Lung (tissue), 12 donors: ENCODE results near the gene MLN. TPM values are rescaled to one million over a fixed set of nuclear protein-coding genes. Genes with fewer than 3 reads are reported as not detected.

ENCODE experiments used
- ATAC-seq: fragments of 200-7000 bp; cut with Tn5 transposase; one replicate; pipeline ENCODE4 v1.9.1; 2020; ENCODE audit warnings: moderate number of reproducible peaks; ENCODE audit not compliant: insufficient read depth, low FRiP score
- DNase-seq, 3 donors: peaks; one replicate each; pipeline ENCODE4 v3.0.0-alpha.2; 2013 to 2017
- H3K27ac ChIP-seq, 2 donors: one replicate each; pipeline ENCODE4 v1.5.1; 2013; ENCODE audit warnings: mild to moderate bottlenecking in 2 of 2, moderate library complexity in 2 of 2, control low read depth in 1 of 2, inconsistent platforms in 1 of 2, low read depth in 1 of 2, low read length in 1 of 2
- H3K27me3 ChIP-seq, 3 donors: one replicate each; pipeline ENCODE4 v1.5.1; 2013; ENCODE audit warnings: low read length in 2 of 3; ENCODE audit not compliant: control insufficient read depth in 3 of 3, insufficient read depth in 3 of 3
- H3K36me3 ChIP-seq, 4 donors: one replicate each; pipeline ENCODE4 v1.5.1; 2013; ENCODE audit warnings: low read length in 4 of 4, mild to moderate bottlenecking in 1 of 4, moderate library complexity in 1 of 4; ENCODE audit not compliant: control insufficient read depth in 4 of 4, insufficient read depth in 4 of 4
- H3K4me1 ChIP-seq, 5 donors: one replicate each; pipeline ENCODE4 v1.5.1; 2013; ENCODE audit warnings: low read length in 5 of 5, mild to moderate bottlenecking in 2 of 5, moderate library complexity in 1 of 5; ENCODE audit not compliant: control insufficient read depth in 5 of 5, insufficient read depth in 5 of 5
- H3K4me3 ChIP-seq: one replicate; pipeline ENCODE4 v1.5.1; 2013; ENCODE audit warnings: mild to moderate bottlenecking, control low read depth, moderate library complexity
- H3K9ac ChIP-seq, 2 donors: one replicate each; pipeline ENCODE4 v1.5.1; 2013; ENCODE audit warnings: low read length in 2 of 2, control low read depth in 1 of 2; ENCODE audit not compliant: insufficient read depth in 1 of 2
- H3K9me3 ChIP-seq, 4 donors: one replicate each; pipeline ENCODE4 v1.5.1; 2013; ENCODE audit warnings: low read length in 3 of 4, mild to moderate bottlenecking in 1 of 4, moderate library complexity in 1 of 4; ENCODE audit not compliant: control insufficient read depth in 4 of 4, insufficient read depth in 3 of 4
- CTCF ChIP-seq: IDR thresholded peaks from 2 replicates; pipeline ENCODE4 v1.5.1; 2012; ENCODE audit warnings: mild to moderate bottlenecking; ENCODE audit errors: control extremely low read depth, extremely low read depth
- WGBS, 2 donors: extraction: QIAGEN DNeasy Blood & Tissue Kit; methylation state at CpG; one replicate each; pipeline ENCODE4 v1.1.7; 2013; 5-methylcytosine and 5-hydroxymethylcytosine counted together
- polyA plus RNA-seq, 2 donors: library from polyadenylated mRNA; stranded (reverse); fragments of 200-250 nt; gene quantifications; one replicate each; pipeline ENCODE4 v1.2.1, GENCODE V29; 2013
- total RNA-seq, 2 donors: library from RNA; depleted of rRNA in 1 of 2; stranded (reverse); fragments of >200 nt in 1 of 2; gene quantifications; one replicate each; pipeline ENCODE4 v1.2.1, GENCODE V29; 2014 to 2021
- donor health status: control.
- donor health status: control.
- donor health status: Bipolar disorder and iron deficiency.
- donor health status: healthy.
- donor health status: DM: yes; HTN: yes; CAD: no.

Gene MLN
- total and polyA plus RNA-seq, 4 donors = not detected

- DNase-seq (no peak), ATAC-seq (no peak)
- Histone ChIP-seq H3K9ac (no peak overlapping the region), H3K27ac (no peak overlapping the region), H3K4me1 (peaks cover 0 to 10% (median 1%) of the 10 kb centered on the region in 5 donors), H3K9me3 (no peaks in the 10 kb centered on the region), H3K36me3 (no peaks in the 10 kb centered on the region), H3K4me3 (no peak overlapping the region), H3K27me3 (no peaks in the 10 kb centered on the region)
- WGBS, 2 donors = 83 to 85% methylated on average over 10 of the region's 10 CpGs
- no peak for TF ChIP-seq CTCF
Measured at GRCh38 chr6:33850869-33851541, 47.2 kb upstream of the MLN start.

- DNase-seq (no peak), ATAC-seq (no peak)
- TF ChIP-seq CTCF = no peak
- H3K9me3 ChIP-seq = no peaks in the 10 kb centered on the region
- H3K27ac ChIP-seq = no peak overlapping the region
- no peaks in the 10 kb centered on the region for H3K36me3 ChIP-seq
- no peak overlapping the region for H3K4me3 ChIP-seq
- H3K27me3 ChIP-seq = no peaks in the 10 kb centered on the region
- H3K9ac ChIP-seq = no peak overlapping the region
- WGBS, 2 donors = 73 to 82% methylated on average over 3 of the region's 3 CpGs
- H3K4me1 ChIP-seq = peaks cover 0 to 10% (median 1%) of the 10 kb centered on the region in 5 donors
Measured at GRCh38 chr6:33850296-33850695, 46.5 kb upstream of the MLN start.

DNA sequence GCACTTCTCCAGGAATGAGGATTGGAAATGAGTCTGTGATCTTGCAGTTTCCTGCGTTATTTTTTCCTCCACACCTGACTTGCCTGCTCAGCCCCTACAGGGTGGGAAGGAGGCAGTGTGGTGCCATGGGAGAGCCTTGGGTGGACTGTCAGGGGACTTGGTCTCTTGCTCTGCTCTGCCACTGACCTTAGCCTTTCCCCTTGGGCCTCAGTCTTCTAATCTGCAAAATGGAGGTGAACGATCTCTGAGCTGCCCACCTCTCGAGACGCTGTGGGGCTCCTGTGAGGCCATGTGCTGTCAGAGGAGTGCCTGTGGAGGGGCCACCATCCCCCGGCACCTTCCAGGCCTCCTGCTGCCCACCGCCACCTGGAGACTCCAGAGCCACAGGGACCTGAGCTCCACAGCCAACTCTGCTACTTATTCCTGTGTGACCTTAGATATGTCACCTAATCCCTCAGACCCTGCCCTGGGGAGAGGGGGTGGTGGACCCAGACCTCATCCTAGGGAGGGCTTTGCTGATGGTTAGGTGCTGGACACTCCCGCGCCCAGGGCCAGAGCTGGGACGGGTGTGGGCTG lies 45.8 kb upstream of the MLN start:
- no peak overlapping the region for H3K27ac ChIP-seq
- H3K27me3 ChIP-seq = no peaks in the 10 kb centered on the region
- no peak for ATAC-seq
- H3K4me1 ChIP-seq = peaks cover 0 to 10% (median 1%) of the 10 kb centered on the region in 5 donors
- no peaks in the 10 kb centered on the region for H3K9me3 ChIP-seq
- no peak overlapping the region for H3K9ac ChIP-seq
- 90 to 97% methylated on average over 9 of the region's 9 CpGs for WGBS, 2 donors
- no peak for TF ChIP-seq CTCF
- H3K4me3 ChIP-seq = no peak overlapping the region
- no peaks in the 10 kb centered on the region for H3K36me3 ChIP-seq
- DNase-seq = no peak
